Thyroid gland (tissue), 4 donors: Measurements from ENCODE around the gene DENND1A. TPM values are rescaled to one million over a fixed set of nuclear protein-coding genes. Genes with fewer than 3 reads are reported as not detected.

ENCODE experiments used
- DNase-seq, 2 donors: peaks; one replicate each; pipeline ENCODE4 v3.0.0-alpha.2; 2019
- H3K27ac ChIP-seq, 3 donors: fragments of 200-600 bp; sonication (generic); 1 replicate in 2 of 3; 2 replicates in 1 of 3; pipeline ENCODE4 v1.5.1; 2016 to 2019; ENCODE audit warnings: mild to moderate bottlenecking in 1 of 3, moderate library complexity in 1 of 3
- H3K27me3 ChIP-seq: fragments of 200-600 bp; sonication (generic); one replicate; pipeline ENCODE4 v1.5.1; 2019
- H3K36me3 ChIP-seq, 2 donors: fragments of 200-600 bp; sonication (generic); one replicate each; pipeline ENCODE4 v1.5.1; 2016 to 2019
- H3K4me1 ChIP-seq, 2 donors: fragments of 200-600 bp; sonication (generic); one replicate each; pipeline ENCODE4 v1.5.1; 2017 to 2019
- H3K4me3 ChIP-seq, 3 donors: fragments of 200-600 bp; sonication (generic); replicated peaks in 1 of 3; 1 replicate in 2 of 3; 2 replicates in 1 of 3; pipeline ENCODE4 v1.5.1; 2016; ENCODE audit warnings: mild to moderate bottlenecking in 1 of 3
- H3K9me3 ChIP-seq: fragments of 200-600 bp; sonication (generic); one replicate; pipeline ENCODE4 v1.5.1; 2017
- POLR2A ChIP-seq, 2 donors: fragments of 450-650 bp; IDR thresholded peaks; one replicate each; pipeline ENCODE4 v1.6.1; 2017; ENCODE audit warnings: antibody characterized with exemption in 2 of 2, mild to moderate bottlenecking in 2 of 2, moderate library complexity in 1 of 2
- whole genome bisulfite sequencing, 2 donors: methylation state at CpG; one replicate each; pipeline ENCODE4 v1.1.5; 2017; 5-methylcytosine and 5-hydroxymethylcytosine counted together
- intact Hi-C: fragments of 100-400 bp; cut with DNase I; formaldehyde crosslinking; loops from one replicate; pipeline ENCODE4 v1.15.1; 2023
- total RNA-seq, 4 donors: library from RNA; depleted of rRNA; stranded (reverse); fragments of >200 nt; gene quantifications; one replicate each; pipeline ENCODE4 v1.2.3, GENCODE V29; 2016
- TF ChIP-seq, protein P1 (sequence below), 6 experiments: fragments of 200-600 bp in 3 of 6; fragments of 450-650 bp in 3 of 6; sonication (generic) in 3 of 6; IDR thresholded peaks; one replicate each; pipeline ENCODE4 v1.5.1; 2016 to 2019; ENCODE audit warnings: antibody characterized with exemption in 6 of 6, mild to moderate bottlenecking in 2 of 6, inconsistent platforms in 1 of 6, moderate library complexity in 1 of 6

The DENND1A gene
- total RNA-seq, 4 donors from 2014 or later = 18.8 to 34.4 (median 28.2) TPM

DNA sequence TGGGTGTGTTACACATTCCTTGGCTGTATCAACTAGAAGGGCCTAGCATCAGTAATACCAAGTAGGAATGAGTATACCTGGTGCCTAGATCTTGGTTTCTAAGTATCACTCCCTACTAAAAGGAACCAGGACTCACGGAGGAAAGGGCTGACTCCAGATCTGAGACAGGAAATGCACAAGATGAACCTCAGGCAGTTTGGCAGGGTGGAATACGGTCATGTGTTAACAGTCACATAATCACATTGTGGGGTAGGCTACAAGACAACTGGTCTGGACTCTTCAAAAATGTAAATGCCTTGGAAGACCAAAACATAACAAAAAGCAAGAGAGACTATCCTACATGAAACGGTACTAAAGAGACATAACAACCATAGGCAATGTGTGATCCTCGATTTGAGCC is 415.2 kb downstream of the DENND1A start:
- TF ChIP-seq, protein P1, sequence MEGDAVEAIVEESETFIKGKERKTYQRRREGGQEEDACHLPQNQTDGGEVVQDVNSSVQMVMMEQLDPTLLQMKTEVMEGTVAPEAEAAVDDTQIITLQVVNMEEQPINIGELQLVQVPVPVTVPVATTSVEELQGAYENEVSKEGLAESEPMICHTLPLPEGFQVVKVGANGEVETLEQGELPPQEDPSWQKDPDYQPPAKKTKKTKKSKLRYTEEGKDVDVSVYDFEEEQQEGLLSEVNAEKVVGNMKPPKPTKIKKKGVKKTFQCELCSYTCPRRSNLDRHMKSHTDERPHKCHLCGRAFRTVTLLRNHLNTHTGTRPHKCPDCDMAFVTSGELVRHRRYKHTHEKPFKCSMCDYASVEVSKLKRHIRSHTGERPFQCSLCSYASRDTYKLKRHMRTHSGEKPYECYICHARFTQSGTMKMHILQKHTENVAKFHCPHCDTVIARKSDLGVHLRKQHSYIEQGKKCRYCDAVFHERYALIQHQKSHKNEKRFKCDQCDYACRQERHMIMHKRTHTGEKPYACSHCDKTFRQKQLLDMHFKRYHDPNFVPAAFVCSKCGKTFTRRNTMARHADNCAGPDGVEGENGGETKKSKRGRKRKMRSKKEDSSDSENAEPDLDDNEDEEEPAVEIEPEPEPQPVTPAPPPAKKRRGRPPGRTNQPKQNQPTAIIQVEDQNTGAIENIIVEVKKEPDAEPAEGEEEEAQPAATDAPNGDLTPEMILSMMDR (IDR thresholded peaks at IDR 0.05) = no peak
- TF ChIP-seq POLR2A (IDR thresholded peaks at IDR 0.05) = no peak
- H3K4me1 ChIP-seq = peaks cover 9 to 13% of the 10 kb centered on the region in 2 donors
- 91 to 94% methylated on average over 4 of the region's 4 CpGs for WGBS, 2 donors
- H3K9me3 ChIP-seq = no peaks in the 10 kb centered on the region
- DNase-seq = no peak
- no peak overlapping the region for H3K4me3 ChIP-seq
- no peaks in the 10 kb centered on the region for H3K27me3 ChIP-seq
- intact Hi-C loops = no loop called here
- H3K27ac ChIP-seq = no peak overlapping the region
- no peaks in the 10 kb centered on the region for H3K36me3 ChIP-seq

- TF ChIP-seq, protein P1 (IDR thresholded peaks at IDR 0.05) = no peak
- no peak for TF ChIP-seq POLR2A (IDR thresholded peaks at IDR 0.05)
- Histone ChIP-seq H3K4me3 (no peak overlapping the region), H3K9me3 (no peaks in the 10 kb centered on the region), H3K27me3 (no peaks in the 10 kb centered on the region), H3K27ac (no peak overlapping the region), H3K36me3 (no peaks in the 10 kb centered on the region), H3K4me1 (peaks cover 7 to 13% of the 10 kb centered on the region in 2 donors)
- whole genome bisulfite sequencing, 2 donors = 100% methylated on average over 2 of the region's 2 CpGs
- intact Hi-C loops = no loop called here
- no peak for DNase-seq
Measured at GRCh38 chr9:123513554-123513953, 416.4 kb downstream of the DENND1A start.

DNA sequence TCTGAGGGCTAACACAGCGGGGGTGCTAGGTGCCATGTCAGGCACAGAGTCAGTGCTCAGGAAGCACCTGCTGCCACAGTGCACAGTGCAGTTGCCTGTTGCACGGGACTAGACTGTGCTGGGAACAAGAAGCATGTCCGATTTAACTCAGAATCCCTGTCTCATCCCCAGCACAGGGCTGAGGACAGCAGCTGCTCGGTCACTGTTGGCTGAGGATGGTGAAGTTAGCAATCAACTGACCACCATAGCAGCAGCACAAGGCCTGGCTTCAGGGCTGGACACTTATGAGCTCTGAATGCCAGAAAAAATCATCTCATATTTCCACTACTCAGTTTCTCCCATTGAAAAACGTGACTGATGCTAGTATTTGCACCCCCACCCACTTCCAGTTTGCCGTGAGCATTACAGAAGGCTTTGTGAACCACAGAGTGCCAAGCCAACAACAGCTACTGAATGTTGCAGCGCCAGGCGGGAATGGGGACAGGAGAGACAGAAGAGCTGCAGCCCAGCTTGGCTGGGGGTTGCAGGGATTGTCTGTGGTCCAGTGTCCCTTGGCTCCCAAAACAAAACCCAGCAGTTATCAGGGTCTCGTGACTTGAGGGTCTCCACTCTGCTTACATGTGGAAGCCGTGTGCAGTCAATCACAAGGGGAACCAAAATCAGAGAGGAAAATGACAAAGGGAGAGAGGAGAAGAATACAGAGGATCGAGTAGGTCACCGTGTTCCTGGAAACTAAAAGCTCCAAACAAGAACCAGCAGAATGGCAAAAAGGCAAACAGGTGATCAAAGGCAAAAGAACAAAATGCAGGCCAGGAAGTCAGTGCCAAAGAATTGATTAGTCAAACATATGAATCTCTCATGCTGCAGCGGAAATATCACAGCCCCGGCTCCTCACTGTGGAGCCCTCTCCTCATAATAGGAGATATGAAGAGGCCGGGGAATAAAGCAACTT is 418.3 kb downstream of the DENND1A start:
- H3K27ac ChIP-seq = no peak overlapping the region
- DNase-seq = no peak
- intact Hi-C loops = no loop called here
- H3K27me3 ChIP-seq = no peaks in the 10 kb centered on the region
- 85 to 89% methylated on average over 13 to 14 of the region's 15 CpGs for WGBS, 2 donors
- no peaks in the 10 kb centered on the region for H3K4me1 ChIP-seq
- TF ChIP-seq, protein P1 (IDR thresholded peaks at IDR 0.05) = no peak
- no peak for TF ChIP-seq POLR2A (IDR thresholded peaks at IDR 0.05)
- H3K9me3 ChIP-seq = no peaks in the 10 kb centered on the region
- H3K4me3 ChIP-seq = no peak overlapping the region
- H3K36me3 ChIP-seq = no peaks in the 10 kb centered on the region

GRCh38 chr9:123509646-123510045 is 420.3 kb downstream of the DENND1A start:
- H3K4me1 ChIP-seq = no peaks in the 10 kb centered on the region
- no peaks in the 10 kb centered on the region for H3K36me3 ChIP-seq
- no peaks in the 10 kb centered on the region for H3K27me3 ChIP-seq
- intact Hi-C loops = no loop called here
- DNase-seq = no peak
- H3K4me3 ChIP-seq = no peak overlapping the region
- TF ChIP-seq, protein P1 (IDR thresholded peaks at IDR 0.05) = no peak
- TF ChIP-seq POLR2A (IDR thresholded peaks at IDR 0.05) = no peak
- no peaks in the 10 kb centered on the region for H3K9me3 ChIP-seq
- H3K27ac ChIP-seq = no peak overlapping the region
- 93 to 94% methylated on average over 2 of the region's 2 CpGs for WGBS, 2 donors

DNA sequence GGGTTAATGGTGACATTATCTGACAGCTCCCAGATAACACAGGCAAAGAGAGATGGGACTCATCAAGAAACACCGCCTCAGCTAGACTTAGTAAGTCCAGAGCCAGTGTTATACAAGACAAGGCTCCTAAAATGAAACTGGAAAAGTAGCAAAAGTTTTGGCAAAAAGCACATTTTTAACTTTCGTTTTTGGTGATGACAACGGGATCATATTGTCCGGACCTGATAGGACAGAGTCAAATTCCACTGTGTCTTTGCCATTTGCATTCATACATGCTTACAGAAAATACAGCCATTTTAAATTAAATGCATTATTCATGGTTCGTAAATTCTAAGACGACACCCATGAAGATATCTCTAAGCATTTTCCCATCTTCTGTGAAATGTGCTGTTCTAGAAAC is 421.9 kb downstream of the DENND1A start:
- Histone ChIP-seq H3K27me3 (no peaks in the 10 kb centered on the region), H3K27ac (no peak overlapping the region), H3K9me3 (no peaks in the 10 kb centered on the region), H3K36me3 (no peaks in the 10 kb centered on the region), H3K4me3 (no peak overlapping the region), H3K4me1 (no peaks in the 10 kb centered on the region)
- intact Hi-C loops = no loop called here
- DNase-seq = no peak
- whole genome bisulfite sequencing, 2 donors = 79 to 85% methylated on average over 6 of the region's 6 CpGs
- TF ChIP-seq POLR2A (IDR thresholded peaks at IDR 0.05) = no peak
- TF ChIP-seq, protein P1 (IDR thresholded peaks at IDR 0.05) = no peak
